ENCODE data around the gene HIP1. TPM values are rescaled to one million over a fixed set of nuclear protein-coding genes. Genes with fewer than 3 reads are reported as not detected.

The HIP1 gene
- total and polyA plus RNA-seq, 2 of the 4 experiments (the other 2 are of a cell fraction): 6.8 to 10.0 TPM

DNA sequence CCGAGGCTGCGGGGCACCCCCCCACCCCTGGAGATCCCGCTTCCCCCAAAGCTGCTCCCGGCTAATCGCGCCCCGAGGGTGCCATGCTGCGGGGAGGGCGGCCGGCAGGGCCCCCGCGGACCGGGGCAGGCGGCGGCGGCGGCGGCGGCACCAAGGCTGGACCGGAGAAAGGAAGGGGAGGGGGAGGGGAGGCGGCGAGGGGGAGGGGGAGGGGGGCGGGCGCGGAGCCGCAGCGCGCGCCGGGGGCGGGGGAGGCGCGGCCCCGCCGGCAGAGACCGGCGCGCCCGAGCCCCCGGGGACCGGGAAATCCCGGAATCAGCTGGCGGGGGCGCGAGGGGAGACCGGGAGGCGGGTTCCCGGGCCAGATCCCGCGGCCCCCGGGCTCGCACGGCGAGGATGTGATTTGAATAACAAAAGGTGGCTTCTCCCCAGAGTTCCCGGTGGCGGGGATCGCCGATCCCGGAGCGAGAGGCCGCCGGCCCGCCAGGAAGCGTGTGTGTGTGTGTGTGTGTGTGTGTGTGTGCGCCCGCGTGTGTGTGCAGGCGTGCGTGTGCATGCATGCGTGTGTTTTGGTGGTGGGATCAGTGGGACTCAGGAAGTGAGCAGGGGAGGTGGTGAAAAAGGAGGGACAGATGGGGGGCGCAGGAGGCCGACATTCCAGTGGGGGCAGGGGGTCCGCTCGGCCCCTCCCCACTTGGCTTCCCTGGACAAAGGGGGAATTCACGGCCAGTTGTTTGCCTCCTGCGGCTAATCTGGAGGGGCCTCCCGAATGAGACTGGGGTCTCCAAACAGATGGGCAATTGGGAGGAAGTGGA lies 99.5 kb downstream of the HIP1 start:
- 0 out of 2 replicates have a peak, but pooled peaks have one; percentile 10 for TF ChIP-seq MXI1 (IDR thresholded peaks at IDR 0.05; ENCODE audit: borderline replicate concordance, low read depth, low read length)
- TF ChIP-seq, protein P1, sequence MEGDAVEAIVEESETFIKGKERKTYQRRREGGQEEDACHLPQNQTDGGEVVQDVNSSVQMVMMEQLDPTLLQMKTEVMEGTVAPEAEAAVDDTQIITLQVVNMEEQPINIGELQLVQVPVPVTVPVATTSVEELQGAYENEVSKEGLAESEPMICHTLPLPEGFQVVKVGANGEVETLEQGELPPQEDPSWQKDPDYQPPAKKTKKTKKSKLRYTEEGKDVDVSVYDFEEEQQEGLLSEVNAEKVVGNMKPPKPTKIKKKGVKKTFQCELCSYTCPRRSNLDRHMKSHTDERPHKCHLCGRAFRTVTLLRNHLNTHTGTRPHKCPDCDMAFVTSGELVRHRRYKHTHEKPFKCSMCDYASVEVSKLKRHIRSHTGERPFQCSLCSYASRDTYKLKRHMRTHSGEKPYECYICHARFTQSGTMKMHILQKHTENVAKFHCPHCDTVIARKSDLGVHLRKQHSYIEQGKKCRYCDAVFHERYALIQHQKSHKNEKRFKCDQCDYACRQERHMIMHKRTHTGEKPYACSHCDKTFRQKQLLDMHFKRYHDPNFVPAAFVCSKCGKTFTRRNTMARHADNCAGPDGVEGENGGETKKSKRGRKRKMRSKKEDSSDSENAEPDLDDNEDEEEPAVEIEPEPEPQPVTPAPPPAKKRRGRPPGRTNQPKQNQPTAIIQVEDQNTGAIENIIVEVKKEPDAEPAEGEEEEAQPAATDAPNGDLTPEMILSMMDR (conservative IDR thresholded peaks at IDR 0.05; ENCODE audit: low read depth, low read length): no peak
- Histone ChIP-seq H3K18ac (ENCODE audit: low read depth, low read length) (no peak overlapping the region), H2BK20ac (ENCODE audit: low read depth, low read length) (0 out of 2 replicates have a peak overlapping the region, but pooled peaks have one; percentile 10), H2AK5ac (ENCODE audit: low read depth, low read length) (no peak overlapping the region), H4K5ac (ENCODE audit: low read depth, low read length) (no peak overlapping the region), H4K91ac (ENCODE audit: insufficient read depth, low read depth, low read length) (no peak overlapping the region; the same call in 1 of the 2 replicates), H3K14ac (replicated peaks; ENCODE audit: low read depth, low read length) (no peak overlapping the region; the same call in 1 of the 2 replicates), H3K27me3 (ENCODE audit: control insufficient read depth, insufficient read depth, low read length) (no peaks in the 10 kb centered on the region), H3K9me3 (ENCODE audit: control insufficient read depth, insufficient read depth, low read length) (no peaks in the 10 kb centered on the region), H2BK120ac (ENCODE audit: low read depth, low read length) (no peak overlapping the region; the same call in 1 of the 2 replicates), H3K79me1 (ENCODE audit: low read depth in 1 of 2, low read length in 2 of 2) (peaks cover 23 to 31% of the 10 kb centered on the region in 2 experiments), H3K4ac (ENCODE audit: low read depth, low read length) (peak overlapping the region; percentile 34), H3K4me1 (ENCODE audit: control insufficient read depth, insufficient read depth, low read length) (peaks cover 10% of the 10 kb centered on the region; the same call in 1 of the 2 replicates), H2BK5ac (ENCODE audit: low read depth, low read length, poor library complexity, severe bottlenecking) (no peak overlapping the region), H3K4me2 (ENCODE audit: low read depth, low read length) (peak overlapping the region; percentile 92), H3K56ac (ENCODE audit: extremely low read depth, insufficient read depth, low read length) (no peak overlapping the region), H3K9me1 (ENCODE audit: insufficient read depth, low read length) (no peaks in the 10 kb centered on the region), H2AFZ (replicated peaks; ENCODE audit: low read length, poor library complexity) (peak overlapping the region; percentile 88), H2BK15ac (ENCODE audit: low read depth, low read length) (no peak overlapping the region), H3K27ac (ENCODE audit: insufficient read depth, low read length) (peak overlapping the region; percentile 10; the same call in 1 of the 2 replicates), H2AK9ac (replicated peaks; ENCODE audit: low read depth, low read length, poor library complexity) (no peak overlapping the region), H4K20me1 (ENCODE audit: insufficient read depth, low read length) (no peaks in the 10 kb centered on the region), H3K23ac (ENCODE audit: low read depth, low read length) (peak overlapping the region; percentile 9; the same call in 1 of the 2 replicates), H4K8ac (ENCODE audit: low read depth in 2 of 2, low read length in 2 of 2) (peak overlapping the region; percentile 17 to 34; a peak in 3 of 4 replicates), H3K9ac (ENCODE audit: low read depth, low read length) (peak overlapping the region; percentile 59), H3K36me3 (ENCODE audit: control insufficient read depth, insufficient read depth, low read length) (no peaks in the 10 kb centered on the region), H3K4me3 (ENCODE audit: insufficient read depth, low read depth, low read length) (peak overlapping the region; percentile 45)
- ChIA-PET CTCF (no interaction called here), POLR2A (ENCODE audit: unreplicated experiment) (interaction anchor here (0.6 kb wide), 1 partner anchor 108 kb away, joined by 5 read pairs; no protein-coding TSS in a partner anchor)
- intact Hi-C loops (cut with micrococcal nuclease) (no loop called here), dilution Hi-C loops (cut with HindIII; ENCODE audit: low sequenced_read_pairs, unreplicated experiment) (no loop called here), in situ Hi-C loops (cut with MboI; ENCODE audit: low sequenced_read_pairs) (no loop called here)
- ATAC-seq (ENCODE audit: low read depth): peak; percentile 69
- WGBS, 2 experiments (ENCODE audit: extremely low coverage in 2 of 2, insufficient read length in 1 of 2): 0% methylated on average over 12 of the region's 77 CpGs; no CpG with 5 or more reads in 1 of the 2 experiments
- no TSS peak for BruUV-seq (replicated peaks)
- peak; percentile 22 for DNase-seq
